Mononuclear cell (primary cell): ENCODE measurements around the gene LHFPL2. TPM values are rescaled to one million over a fixed set of nuclear protein-coding genes. Genes with fewer than 3 reads are reported as not detected.
"Not testable (repeated sequence)": the region's sequence is repeated elsewhere in the genome, so short reads cannot be mapped to it uniquely, and the experiment has no call there.

Source experiments
- H3K27me3 ChIP-seq: 2 replicates; pipeline ENCODE4 v1.6.0; 2011; ENCODE audit warnings: low read length, control low read depth; ENCODE audit not compliant: insufficient read depth
- H3K4me1 ChIP-seq: 2 replicates; pipeline ENCODE4 v1.5.1; 2011; ENCODE audit warnings: mild to moderate bottlenecking, low read length, control low read depth; ENCODE audit not compliant: insufficient read depth
- H3K4me3 ChIP-seq: 2 replicates; pipeline ENCODE4 v1.5.1; 2011; ENCODE audit warnings: mild to moderate bottlenecking, low read length, moderate library complexity
- H3K9me3 ChIP-seq: 2 replicates; pipeline ENCODE4 v1.5.1; 2011; ENCODE audit warnings: low read depth, mild to moderate bottlenecking, control low read depth, low read length
- total RNA-seq: library from RNA; depleted of rRNA; stranded (reverse); fragments of >200 nt; gene quantifications from one replicate; pipeline ENCODE4 v1.2.3, GENCODE V29; 2012

LHFPL2 gene
- total RNA-seq, 1 donor: 9.4 TPM

GRCh38 chr5:78492224-78492623 is 156.3 kb downstream of the LHFPL2 start:
- H3K27me3 ChIP-seq: no peaks in the 10 kb centered on the region
- H3K4me1 ChIP-seq: peaks cover 24% of the 10 kb centered on the region
- H3K4me3 ChIP-seq: no peak overlapping the region
- no peaks in the 10 kb centered on the region for H3K9me3 ChIP-seq

GRCh38 chr5:78490709-78491485 is 157.7 kb downstream of the LHFPL2 start:
- no peaks in the 10 kb centered on the region for H3K9me3 ChIP-seq
- no peak overlapping the region for H3K4me3 ChIP-seq
- H3K4me1 ChIP-seq: peaks cover 21% of the 10 kb centered on the region
- no peaks in the 10 kb centered on the region for H3K27me3 ChIP-seq

- H3K9me3 ChIP-seq: no peaks in the 10 kb centered on the region
- H3K4me3 ChIP-seq: no peak overlapping the region
- no peaks in the 10 kb centered on the region for H3K27me3 ChIP-seq
- H3K4me1 ChIP-seq: peaks cover 36% of the 10 kb centered on the region
These were observed 160.7 kb downstream of the LHFPL2 start for GRCh38 chr5:78487846-78488245.

- H3K4me3 ChIP-seq: no peak overlapping the region
- peaks cover 37% of the 10 kb centered on the region for H3K4me1 ChIP-seq
- no peaks in the 10 kb centered on the region for H3K9me3 ChIP-seq
- H3K27me3 ChIP-seq: no peaks in the 10 kb centered on the region
These were observed 162.4 kb downstream of the LHFPL2 start for GRCh38 chr5:78486218-78486617.

GRCh38 chr5:78483809-78484521 is 164.6 kb downstream of the LHFPL2 start:
- Histone ChIP-seq H3K9me3 (no peaks in the 10 kb centered on the region), H3K27me3 (no peaks in the 10 kb centered on the region), H3K4me1 (peaks cover 35% of the 10 kb centered on the region), H3K4me3 (no peak overlapping the region)

GRCh38 chr5:78482948-78483347 is 165.6 kb downstream of the LHFPL2 start:
- no peaks in the 10 kb centered on the region for H3K27me3 ChIP-seq
- peaks cover 25% of the 10 kb centered on the region for H3K4me1 ChIP-seq
- H3K4me3 ChIP-seq: no peak overlapping the region
- no peaks in the 10 kb centered on the region for H3K9me3 ChIP-seq

GRCh38 chr5:78476795-78477194 is 171.8 kb downstream of the LHFPL2 start:
- H3K4me1 ChIP-seq: no peaks in the 10 kb centered on the region
- H3K9me3 ChIP-seq: no peaks in the 10 kb centered on the region
- H3K27me3 ChIP-seq: no peaks in the 10 kb centered on the region
- no peak overlapping the region for H3K4me3 ChIP-seq

- Histone ChIP-seq H3K4me3 (no peak overlapping the region), H3K27me3 (no peaks in the 10 kb centered on the region), H3K4me1 (no peaks in the 10 kb centered on the region), H3K9me3 (no peaks in the 10 kb centered on the region)
These were observed 173.2 kb downstream of the LHFPL2 start for GRCh38 chr5:78475370-78475769.

- H3K4me3 ChIP-seq: no peak overlapping the region
- H3K9me3 ChIP-seq: no peaks in the 10 kb centered on the region
- no peaks in the 10 kb centered on the region for H3K27me3 ChIP-seq
- no peaks in the 10 kb centered on the region for H3K4me1 ChIP-seq
These were observed 174.8 kb downstream of the LHFPL2 start for GRCh38 chr5:78473751-78474150.

GRCh38 chr5:78472469-78473106 is 176.0 kb downstream of the LHFPL2 start:
- no peak overlapping the region for H3K4me3 ChIP-seq
- H3K27me3 ChIP-seq: no peaks in the 10 kb centered on the region
- no peaks in the 10 kb centered on the region for H3K4me1 ChIP-seq
- H3K9me3 ChIP-seq: no peaks in the 10 kb centered on the region

GRCh38 chr5:78471896-78472295 is 176.7 kb downstream of the LHFPL2 start:
- no peaks in the 10 kb centered on the region for H3K27me3 ChIP-seq
- H3K4me1 ChIP-seq: no peaks in the 10 kb centered on the region
- no peaks in the 10 kb centered on the region for H3K9me3 ChIP-seq
- no peak overlapping the region for H3K4me3 ChIP-seq

- Histone ChIP-seq H3K4me3 (no peak overlapping the region), H3K27me3 (no peaks in the 10 kb centered on the region), H3K9me3 (no peaks in the 10 kb centered on the region), H3K4me1 (no peaks in the 10 kb centered on the region)
These were observed 180.7 kb downstream of the LHFPL2 start for GRCh38 chr5:78467752-78468357.

- no peaks in the 10 kb centered on the region for H3K9me3 ChIP-seq
- no peak overlapping the region for H3K4me3 ChIP-seq
- no peaks in the 10 kb centered on the region for H3K27me3 ChIP-seq
- H3K4me1 ChIP-seq: no peaks in the 10 kb centered on the region
These were observed 181.4 kb downstream of the LHFPL2 start for GRCh38 chr5:78467140-78467539.

- Histone ChIP-seq H3K9me3 (no peaks in the 10 kb centered on the region), H3K4me1 (no peaks in the 10 kb centered on the region), H3K27me3 (no peaks in the 10 kb centered on the region), H3K4me3 (no peak overlapping the region)
These were observed 189.7 kb downstream of the LHFPL2 start for GRCh38 chr5:78458843-78459242.

- H3K4me3 ChIP-seq, H3K9me3 ChIP-seq, H3K4me1 ChIP-seq, H3K27me3 ChIP-seq: not testable (repeated sequence)
These were observed 191.1 kb downstream of the LHFPL2 start for GRCh38 chr5:78457507-78457906.
